ENCODE measurements around the gene FRMD4A. TPM values are rescaled to one million over a fixed set of nuclear protein-coding genes. Genes with fewer than 3 reads are reported as not detected.
A peak's percentile ranks its signal among the peaks of the same experiment; 100 is the strongest.

FRMD4A gene
- total and polyA plus RNA-seq, 12 donors, result 17.4 to 43.4 (median 30.3) TPM

GRCh38 chr10:13892871-13893270 lies 437.9 kb downstream of the FRMD4A start:
- no peaks in the 10 kb centered on the region for H3K36me3 ChIP-seq
- intact Hi-C loops (cut with DNase I), result loop anchor here in 3 of 10 donors (5.0 to 10.0 kb wide), 4 partner anchors 99 to 199 kb away; no protein-coding TSS in a partner anchor
- 90 to 93% methylated on average over 5 of the region's 5 CpGs for WGBS, 2 donors
- DNase-seq (no peak), ATAC-seq (no peak)
- TF ChIP-seq CTCF (IDR thresholded peaks at IDR 0.05), result no peak
- H3K4me3 ChIP-seq, result no peak overlapping the region
- H3K9me3 ChIP-seq, result peaks cover 0 to 7% (median 0%) of the 10 kb centered on the region in 11 donors
- H3K27ac ChIP-seq, result peak overlapping the region in 1 of 10 donors; percentile 1
- H3K27me3 ChIP-seq, result peaks cover 0 to 43% (median 0%) of the 10 kb centered on the region in 7 donors
- peaks cover 0 to 49% (median 21%) of the 10 kb centered on the region in 9 donors for H3K4me1 ChIP-seq

GRCh38 chr10:13892001-13892491 lies 438.7 kb downstream of the FRMD4A start:
- H3K4me3 ChIP-seq, result peak overlapping the region; percentile 7 to 75 (median 65)
- TF ChIP-seq CTCF (IDR thresholded peaks at IDR 0.05), result no peak
- intact Hi-C loops (cut with DNase I), result loop anchor here in 3 of 10 donors (5.0 to 10.0 kb wide), 4 partner anchors 100 to 200 kb away; no protein-coding TSS in a partner anchor
- ATAC-seq (peak in 2 of 8 donors; percentile 6 to 28), DNase-seq (no peak)
- H3K4me1 ChIP-seq, result peaks cover 0 to 54% (median 21%) of the 10 kb centered on the region in 9 donors
- peak overlapping the region; percentile 40 to 91 (median 78) for H3K27ac ChIP-seq
- no peaks in the 10 kb centered on the region for H3K36me3 ChIP-seq
- H3K27me3 ChIP-seq, result peaks cover 0 to 43% (median 0%) of the 10 kb centered on the region in 7 donors
- WGBS, 2 donors, result 3% methylated on average over 27 to 30 of the region's 30 CpGs
- H3K9me3 ChIP-seq, result peaks cover 0 to 7% (median 0%) of the 10 kb centered on the region in 11 donors

GRCh38 chr10:13891128-13892000 lies 439.4 kb downstream of the FRMD4A start:
- peaks cover 0 to 43% (median 0%) of the 10 kb centered on the region in 7 donors for H3K27me3 ChIP-seq
- intact Hi-C loops (cut with DNase I), result loop anchor here in 3 of 10 donors (5.0 to 10.0 kb wide), 4 partner anchors 101 to 201 kb away; no protein-coding TSS in a partner anchor
- ATAC-seq (peak; percentile 43 to 71 (median 64)), DNase-seq (peak in 1 of 2 donors; percentile 47)
- peaks cover 0 to 7% (median 0%) of the 10 kb centered on the region in 11 donors for H3K9me3 ChIP-seq
- H3K36me3 ChIP-seq, result no peaks in the 10 kb centered on the region
- WGBS, 2 donors, result 1 to 2% methylated on average over 79 to 87 of the region's 87 CpGs
- peaks cover 0 to 54% (median 21%) of the 10 kb centered on the region in 9 donors for H3K4me1 ChIP-seq
- peak overlapping the region; percentile 58 to 91 (median 82) for H3K27ac ChIP-seq
- H3K4me3 ChIP-seq, result peak overlapping the region; percentile 36 to 75 (median 65)
- no peak for TF ChIP-seq CTCF (IDR thresholded peaks at IDR 0.05)

Measured in heart right ventricle (tissue), 16 donors.